ENCODE results near the gene OR2V2. TPM values are rescaled to one million over a fixed set of nuclear protein-coding genes. Genes with fewer than 3 reads are reported as not detected.

OR2V2 gene
- total RNA-seq, 1 donor from 2014 or later: not detected

- intact Hi-C loops (cut with micrococcal nuclease): no loop called here
- Mint-ChIP-seq H3K4me1 (no peaks in the 10 kb centered on the region), H3K9me3 (no peaks in the 10 kb centered on the region), H3K27me3 (peaks cover 63% of the 10 kb centered on the region), H3K4me3 (no peak overlapping the region), H3K36me3 (ENCODE audit: low read depth) (no peaks in the 10 kb centered on the region), H3K27ac (no peak overlapping the region)
- ATAC-seq (ENCODE audit: low read depth) (no peak), DNase-seq (no peak)
- CTCF ChIA-PET: no interaction called here
- POLR2A ChIA-PET: no interaction called here
- TF ChIP-seq CTCF (IDR thresholded peaks at IDR 0.05): no peak
Measured at GRCh38 chr5:181121675-181122561, 25.5 kb upstream of the OR2V2 start.

- ATAC-seq (ENCODE audit: low read depth) (no peak), DNase-seq (no peak)
- no peaks in the 10 kb centered on the region for H3K36me3 Mint-ChIP-seq (ENCODE audit: low read depth)
- intact Hi-C loops (cut with micrococcal nuclease): no loop called here
- no peaks in the 10 kb centered on the region for H3K9me3 Mint-ChIP-seq
- POLR2A ChIA-PET: no interaction called here
- H3K4me1 Mint-ChIP-seq: no peaks in the 10 kb centered on the region
- no peak for TF ChIP-seq CTCF (IDR thresholded peaks at IDR 0.05)
- CTCF ChIA-PET: no interaction called here
- peaks cover 54% of the 10 kb centered on the region for H3K27me3 Mint-ChIP-seq
- no peak overlapping the region for H3K4me3 Mint-ChIP-seq
- H3K27ac Mint-ChIP-seq: no peak overlapping the region
Measured at GRCh38 chr5:181124526-181124925, 22.9 kb upstream of the OR2V2 start.

- peaks cover 52% of the 10 kb centered on the region for H3K27me3 Mint-ChIP-seq
- no peaks in the 10 kb centered on the region for H3K36me3 Mint-ChIP-seq (ENCODE audit: low read depth)
- H3K4me1 Mint-ChIP-seq: no peaks in the 10 kb centered on the region
- ChIA-PET POLR2A (no interaction called here), CTCF (no interaction called here)
- intact Hi-C loops (cut with micrococcal nuclease): no loop called here
- no peak overlapping the region for H3K4me3 Mint-ChIP-seq
- no peak for DNase-seq
- TF ChIP-seq CTCF (IDR thresholded peaks at IDR 0.05): no peak
- H3K27ac Mint-ChIP-seq: no peak overlapping the region
- no peak for ATAC-seq (ENCODE audit: low read depth)
- no peaks in the 10 kb centered on the region for H3K9me3 Mint-ChIP-seq
Measured at GRCh38 chr5:181126841-181127240, 20.5 kb upstream of the OR2V2 start.

GRCh38 chr5:181127456-181127855 lies 19.9 kb upstream of the OR2V2 start:
- Mint-ChIP-seq H3K27me3 (peaks cover 53% of the 10 kb centered on the region), H3K4me1 (no peaks in the 10 kb centered on the region), H3K9me3 (no peaks in the 10 kb centered on the region), H3K4me3 (no peak overlapping the region), H3K36me3 (ENCODE audit: low read depth) (no peaks in the 10 kb centered on the region), H3K27ac (no peak overlapping the region)
- intact Hi-C loops (cut with micrococcal nuclease): no loop called here
- ATAC-seq (ENCODE audit: low read depth) (no peak), DNase-seq (no peak)
- ChIA-PET POLR2A (no interaction called here), CTCF (no interaction called here)
- no peak for TF ChIP-seq CTCF (IDR thresholded peaks at IDR 0.05)

- H3K27ac Mint-ChIP-seq: no peak overlapping the region
- ChIA-PET CTCF (no interaction called here), POLR2A (no interaction called here)
- DNase-seq (no peak), ATAC-seq (ENCODE audit: low read depth) (no peak)
- TF ChIP-seq CTCF (IDR thresholded peaks at IDR 0.05): no peak
- no peaks in the 10 kb centered on the region for H3K9me3 Mint-ChIP-seq
- no peaks in the 10 kb centered on the region for H3K36me3 Mint-ChIP-seq (ENCODE audit: low read depth)
- no peaks in the 10 kb centered on the region for H3K4me1 Mint-ChIP-seq
- H3K4me3 Mint-ChIP-seq: no peak overlapping the region
- peaks cover 49% of the 10 kb centered on the region for H3K27me3 Mint-ChIP-seq
- intact Hi-C loops (cut with micrococcal nuclease): no loop called here
Measured at GRCh38 chr5:181127907-181128626, 19.3 kb upstream of the OR2V2 start.
